Endothelial cell of umbilical vein (primary cell): ENCODE results near the gene ZDBF2. TPM values are rescaled to one million over a fixed set of nuclear protein-coding genes. Genes with fewer than 3 reads are reported as not detected.

Experiments
- BruUV-seq: library from RNA; stranded (reverse); fragments of 400-500 nt; replicated peaks from 2 replicates; lab custom pipeline; 2021; lab: Mats Ljungman, UMichigan
- CTCF ChIA-PET: fragments of 300-600, 350-600 bp; sonication (Branson Sonifier 250); formaldehyde crosslinking; loops from one replicate; lab custom pipeline; 2021; ENCODE audit warnings: antibody characterized with exemption, inconsistent platforms; lab: Charles Lee
- POLR2A ChIA-PET: fragments of 300-600, 350-600 bp; sonication (Branson Sonifier 250); formaldehyde crosslinking; loops from one replicate; lab custom pipeline; 2021; ENCODE audit warnings: antibody characterized with exemption, inconsistent platforms; lab: Charles Lee
- DNase-seq: peaks from one replicate; pipeline ENCODE4 v3.0.0-alpha.2; 2011; ENCODE audit warnings: low read depth, low spot score
- FAIRE-seq: peaks from 2 replicates; lab custom pipeline; 2011; peaks lifted over from hg19 to GRCh38; lab: Jason Lieb, UNC
- H2AFZ ChIP-seq: 2 replicates; pipeline ENCODE4 v1.6.0; 2012; ENCODE audit warnings: low read depth, low read length, control low read depth, inconsistent platforms
- H3K27ac ChIP-seq: 2 replicates; pipeline ENCODE4 v1.5.1; 2011; ENCODE audit warnings: low read depth, mild to moderate bottlenecking, control low read depth, low read length, moderate library complexity; ENCODE audit not compliant: insufficient read depth
- H3K27me3 ChIP-seq, 2 experiments: 2 replicates each; pipeline versions ENCODE4 v1.6.0 to v1.6.1; 2011; ENCODE audit warnings: low read length in 2 of 2, mixed read lengths in 1 of 2; ENCODE audit not compliant: control insufficient read depth in 2 of 2, insufficient read depth in 2 of 2
- H3K36me3 ChIP-seq, 2 experiments: 2 replicates in 1 of 2; 3 replicates in 1 of 2; pipeline ENCODE4 v1.5.1; 2011; ENCODE audit warnings: low read length in 2 of 2, mild to moderate bottlenecking in 1 of 2, moderate library complexity in 1 of 2; ENCODE audit not compliant: control insufficient read depth in 2 of 2, insufficient read depth in 2 of 2; ENCODE audit errors: extremely low read depth in 1 of 2
- H3K4me1 ChIP-seq: 3 replicates; pipeline ENCODE4 v1.5.1; 2011; ENCODE audit warnings: mild to moderate bottlenecking, low read length; ENCODE audit not compliant: control insufficient read depth, insufficient read depth; ENCODE audit errors: extremely low read depth
- H3K4me2 ChIP-seq: 2 replicates; pipeline ENCODE4 v1.6.1; 2011; ENCODE audit warnings: low read length, control low read depth, mixed read lengths; ENCODE audit not compliant: insufficient read depth
- H3K4me3 ChIP-seq, 3 experiments: fragments of 200-600 bp in 1 of 3; sonication (generic), shearing (Covaris generic) in 1 of 3; replicated peaks in 1 of 3; 2 replicates each; pipeline ENCODE4 v1.5.1; 2011 to 2016; ENCODE audit warnings: control low read depth in 3 of 3, low read length in 3 of 3, mild to moderate bottlenecking in 2 of 3, inconsistent platforms in 1 of 3, low read depth in 1 of 3, moderate library complexity in 1 of 3; ENCODE audit not compliant: insufficient read depth in 1 of 3
- H3K79me2 ChIP-seq: 2 replicates; pipeline ENCODE4 v1.6.0; 2012; ENCODE audit warnings: low read length, inconsistent platforms; ENCODE audit not compliant: control insufficient read depth, insufficient read depth
- H3K9ac ChIP-seq: replicated peaks from 2 replicates; pipeline ENCODE3; 2011; ENCODE audit warnings: low read length, control low read depth; ENCODE audit not compliant: insufficient read depth; ENCODE audit errors: extremely low read depth
- H3K9me1 ChIP-seq: replicated peaks from 3 replicates; pipeline ENCODE4 v1.6.0; 2011; ENCODE audit warnings: mild to moderate bottlenecking, low read length; ENCODE audit not compliant: control insufficient read depth, insufficient read depth; ENCODE audit errors: extremely low read depth
- H3K9me3 ChIP-seq: replicated peaks from 2 replicates; pipeline ENCODE4 v1.5.1; 2012; ENCODE audit warnings: low read length, inconsistent platforms; ENCODE audit not compliant: control insufficient read depth, insufficient read depth
- H4K20me1 ChIP-seq: replicated peaks from 2 replicates; pipeline ENCODE3; 2011; ENCODE audit warnings: mild to moderate bottlenecking, low read length; ENCODE audit not compliant: control insufficient read depth, insufficient read depth; ENCODE audit errors: extremely low read depth
- EZH2 ChIP-seq: IDR thresholded peaks from 2 replicates; pipeline ENCODE4 v1.6.1; 2012; ENCODE audit warnings: borderline replicate concordance, low read depth, mild to moderate bottlenecking, moderate library complexity, low read length, inconsistent platforms; ENCODE audit not compliant: severe bottlenecking
- FOS ChIP-seq: IDR thresholded peaks from 2 replicates; pipeline ENCODE4 v1.6.1; 2011; ENCODE audit warnings: mild to moderate bottlenecking, low read length, moderate library complexity, borderline replicate concordance; ENCODE audit not compliant: insufficient read depth
- GATA2 ChIP-seq: IDR thresholded peaks from 2 replicates; pipeline ENCODE4 v1.7.0; 2011; ENCODE audit warnings: low read depth, mild to moderate bottlenecking, moderate library complexity, mixed read lengths, low read length; ENCODE audit not compliant: insufficient read length, insufficient read depth
- JUN ChIP-seq: IDR thresholded peaks from 2 replicates; pipeline ENCODE4 v1.6.1; 2011; ENCODE audit warnings: borderline replicate concordance, low read depth; ENCODE audit not compliant: insufficient read length, insufficient read depth
- MYC ChIP-seq: IDR thresholded peaks from one replicate; pipeline ENCODE4 v1.6.1; 2011; ENCODE audit warnings: mild to moderate bottlenecking, low read depth, low read length
- POLR2A ChIP-seq: IDR thresholded peaks from 2 replicates; pipeline ENCODE4 v1.6.1; 2012; ENCODE audit warnings: low read depth, mild to moderate bottlenecking, control low read depth, low read length
- POLR2AphosphoS5 ChIP-seq: IDR thresholded peaks from 2 replicates; pipeline ENCODE4 v1.6.1; 2012; ENCODE audit warnings: low read depth, mild to moderate bottlenecking, control low read depth, low read length, moderate library complexity; ENCODE audit not compliant: insufficient read depth
- dilution Hi-C: fragments of 300-500 bp; cut with MboI; formaldehyde crosslinking; loops from one replicate; pipeline ENCODE4 v1.15.0; 2019; ENCODE audit warnings: low sequenced_read_pairs; ENCODE audit not compliant: extremely low pct_ligation_motif_present
- intact Hi-C: fragments of 100-400 bp; cut with micrococcal nuclease; formaldehyde crosslinking; loops from one replicate; pipeline ENCODE4 v1.10.0; 2022
- polyA plus RNA-seq, 4 experiments: library from polyadenylated mRNA; depleted of rRNA in 3 of 4; stranded (reverse) in 3 of 4; unstranded in 1 of 4; fragments of >200 nt; gene quantifications; 2 replicates each; pipeline versions ENCODE4 v1.2.1 to v1.2.3, GENCODE V29; 2011 to 2012; ENCODE audit warnings: missing spikeins in 1 of 4
- total RNA-seq: library from RNA; stranded (reverse); gene quantifications from 2 replicates; pipeline ENCODE4 v1.2.3, GENCODE V29; 2021
- TF ChIP-seq, protein P1 (sequence below), 2 donors: IDR thresholded peaks; 1 replicate in 1 of 2; 2 replicates in 1 of 2; pipeline ENCODE4 v1.5.1; 2011; ENCODE audit warnings: low read length in 2 of 2, mild to moderate bottlenecking in 2 of 2, moderate library complexity in 2 of 2, control low read depth in 1 of 2, inconsistent platforms in 1 of 2, low read depth in 1 of 2; ENCODE audit not compliant: insufficient read depth in 1 of 2; ENCODE audit errors: extremely low read depth in 1 of 2
- TF ChIP-seq, protein P2 (sequence below): IDR thresholded peaks from 2 replicates; pipeline ENCODE4 v1.6.1; 2011; ENCODE audit not compliant: insufficient read depth, insufficient read length

Gene ZDBF2
- total and polyA plus RNA-seq, 2 donors (not counting 3 experiments of a cell fraction or from before 2014, with no cell fraction given): 1.3 to 9.6 TPM

DNA sequence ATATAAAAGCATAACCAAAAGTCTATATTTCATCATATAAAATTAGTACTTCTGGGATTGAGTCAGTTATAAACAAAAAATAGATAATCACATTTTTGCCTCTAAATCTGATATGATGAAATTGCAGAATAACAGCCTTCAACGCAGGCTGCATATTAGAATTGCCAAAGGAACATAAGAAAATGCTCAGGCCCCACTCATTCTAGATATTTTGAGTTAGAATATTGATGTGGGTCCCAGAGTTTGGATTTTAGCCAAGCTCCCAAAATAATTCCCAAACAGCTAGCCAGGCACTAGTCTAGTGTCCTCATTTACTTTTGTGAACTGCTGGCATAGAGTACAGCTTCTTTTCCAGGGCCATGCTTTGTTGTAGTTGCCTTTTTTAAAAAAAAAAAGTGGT, 63.5 kb downstream of the ZDBF2 start:
- no TSS peak for BruUV-seq
- no peaks in the 10 kb centered on the region for H3K9me1 ChIP-seq

More for the DNA sequence above, 63.5 kb downstream of the ZDBF2 start:
- peaks cover 4 to 5% of the 10 kb centered on the region in 2 experiments for H3K27me3 ChIP-seq
- H3K9ac ChIP-seq: no peak overlapping the region
- TF ChIP-seq FOS (no peak), POLR2A (no peak), POLR2AphosphoS5 (no peak), GATA2 (no peak), MYC (no peak), EZH2 (no peak), JUN (no peak)
- TF ChIP-seq, protein P1, sequence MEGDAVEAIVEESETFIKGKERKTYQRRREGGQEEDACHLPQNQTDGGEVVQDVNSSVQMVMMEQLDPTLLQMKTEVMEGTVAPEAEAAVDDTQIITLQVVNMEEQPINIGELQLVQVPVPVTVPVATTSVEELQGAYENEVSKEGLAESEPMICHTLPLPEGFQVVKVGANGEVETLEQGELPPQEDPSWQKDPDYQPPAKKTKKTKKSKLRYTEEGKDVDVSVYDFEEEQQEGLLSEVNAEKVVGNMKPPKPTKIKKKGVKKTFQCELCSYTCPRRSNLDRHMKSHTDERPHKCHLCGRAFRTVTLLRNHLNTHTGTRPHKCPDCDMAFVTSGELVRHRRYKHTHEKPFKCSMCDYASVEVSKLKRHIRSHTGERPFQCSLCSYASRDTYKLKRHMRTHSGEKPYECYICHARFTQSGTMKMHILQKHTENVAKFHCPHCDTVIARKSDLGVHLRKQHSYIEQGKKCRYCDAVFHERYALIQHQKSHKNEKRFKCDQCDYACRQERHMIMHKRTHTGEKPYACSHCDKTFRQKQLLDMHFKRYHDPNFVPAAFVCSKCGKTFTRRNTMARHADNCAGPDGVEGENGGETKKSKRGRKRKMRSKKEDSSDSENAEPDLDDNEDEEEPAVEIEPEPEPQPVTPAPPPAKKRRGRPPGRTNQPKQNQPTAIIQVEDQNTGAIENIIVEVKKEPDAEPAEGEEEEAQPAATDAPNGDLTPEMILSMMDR (IDR thresholded peaks at IDR 0.05; ENCODE audit: extremely low read depth in 1 of 2, insufficient read depth in 1 of 2, low read depth in 1 of 2, low read length in 2 of 2): no peak
- TF ChIP-seq, protein P2, sequence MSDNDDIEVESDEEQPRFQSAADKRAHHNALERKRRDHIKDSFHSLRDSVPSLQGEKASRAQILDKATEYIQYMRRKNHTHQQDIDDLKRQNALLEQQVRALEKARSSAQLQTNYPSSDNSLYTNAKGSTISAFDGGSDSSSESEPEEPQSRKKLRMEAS: no peak
- no peak overlapping the region for H3K27ac ChIP-seq
- no peak overlapping the region for H2AFZ ChIP-seq
- no peaks in the 10 kb centered on the region for H3K36me3 ChIP-seq
- H3K4me2 ChIP-seq: no peak overlapping the region
- H3K4me1 ChIP-seq: no peaks in the 10 kb centered on the region
- intact Hi-C loops: no loop called here
- no peak for DNase-seq
- CTCF ChIA-PET: no interaction called here
- FAIRE-seq: no peak
- no peaks in the 10 kb centered on the region for H4K20me1 ChIP-seq
- no peaks in the 10 kb centered on the region for H3K79me2 ChIP-seq
- dilution Hi-C loops: no loop called here
- POLR2A ChIA-PET: no interaction called here
- H3K4me3 ChIP-seq: no peak overlapping the region
- no peaks in the 10 kb centered on the region for H3K9me3 ChIP-seq
